Measurements from ENCODE around the gene CALY.

Gene CALY

GRCh38 chr10:133328358-133329343 is 8.0 kb downstream of the CALY start:
- TF ChIP-seq CTCF (IDR thresholded peaks at IDR 0.05), result no peak
- no peak overlapping the region for H3K27ac ChIP-seq
- H3K36me3 ChIP-seq, result no peaks in the 10 kb centered on the region
- no peaks in the 10 kb centered on the region for H3K9me3 ChIP-seq
- no peak overlapping the region for H3K4me3 ChIP-seq (ENCODE audit: low read depth in 1 of 2, low read length in 1 of 2)
- H3K4me1 ChIP-seq (ENCODE audit: control insufficient read depth in 1 of 2, insufficient read depth in 1 of 2, low read depth in 1 of 2, low read length in 1 of 2), result peaks cover 0 to 9% of the 10 kb centered on the region in 2 experiments
- H3K27me3 ChIP-seq, result peaks cover 96% of the 10 kb centered on the region

- H3K9me3 ChIP-seq, result no peaks in the 10 kb centered on the region
- no peaks in the 10 kb centered on the region for H3K36me3 ChIP-seq
- no peak overlapping the region for H3K27ac ChIP-seq
- no peak overlapping the region for H3K4me3 ChIP-seq (ENCODE audit: low read depth in 1 of 2, low read length in 1 of 2)
- peaks cover 97% of the 10 kb centered on the region for H3K27me3 ChIP-seq
- peaks cover 0 to 9% of the 10 kb centered on the region in 2 experiments for H3K4me1 ChIP-seq (ENCODE audit: control insufficient read depth in 1 of 2, insufficient read depth in 1 of 2, low read depth in 1 of 2, low read length in 1 of 2)
- TF ChIP-seq CTCF (IDR thresholded peaks at IDR 0.05), result no peak
Observed at GRCh38 chr10:133327651-133328357, 8.9 kb downstream of the CALY start.

GRCh38 chr10:133326745-133327650 is 9.7 kb downstream of the CALY start:
- TF ChIP-seq CTCF (IDR thresholded peaks at IDR 0.05), result no peak
- Histone ChIP-seq H3K4me3 (ENCODE audit: low read depth in 1 of 2, low read length in 1 of 2) (no peak overlapping the region), H3K9me3 (no peaks in the 10 kb centered on the region), H3K36me3 (no peaks in the 10 kb centered on the region), H3K4me1 (ENCODE audit: control insufficient read depth in 1 of 2, insufficient read depth in 1 of 2, low read depth in 1 of 2, low read length in 1 of 2) (peaks cover 0 to 9% of the 10 kb centered on the region in 2 experiments), H3K27me3 (peaks cover 91% of the 10 kb centered on the region), H3K27ac (no peak overlapping the region)

- Histone ChIP-seq H3K36me3 (no peaks in the 10 kb centered on the region), H3K4me1 (ENCODE audit: control insufficient read depth in 1 of 2, insufficient read depth in 1 of 2, low read depth in 1 of 2, low read length in 1 of 2) (peaks cover 0 to 9% of the 10 kb centered on the region in 2 experiments), H3K27me3 (peaks cover 87% of the 10 kb centered on the region), H3K27ac (no peak overlapping the region), H3K9me3 (no peaks in the 10 kb centered on the region), H3K4me3 (ENCODE audit: low read depth in 1 of 2, low read length in 1 of 2) (no peak overlapping the region)
- TF ChIP-seq CTCF (IDR thresholded peaks at IDR 0.05), result no peak
Observed at GRCh38 chr10:133326223-133326551, 10.5 kb downstream of the CALY start.
